PC-9 (cell line): Measurements from ENCODE around the gene OR6Q1. TPM values are rescaled to one million over a fixed set of nuclear protein-coding genes. Genes with fewer than 3 reads are reported as not detected.

Experiments used
- BruUV-seq: library from RNA; stranded (reverse); fragments of 400-500 nt; replicated peaks from 2 replicates; lab custom pipeline; 2021; lab: Mats Ljungman, UMichigan
- CTCF ChIA-PET: fragments of 300-600 bp; sonication (Branson Sonifier 250); formaldehyde crosslinking; loops from one replicate; lab custom pipeline; 2022; ENCODE audit warnings: antibody characterized with exemption; lab: Charles Lee
- POLR2A ChIA-PET: fragments of 300-600 bp; sonication (Branson Sonifier 250); formaldehyde crosslinking; loops from one replicate; lab custom pipeline; 2022; ENCODE audit warnings: antibody characterized with exemption; ENCODE audit not compliant: unreplicated experiment; lab: Charles Lee
- DNase-seq, 2 experiments: peaks; one replicate each; pipeline versions ENCODE4 v3.0.0 to v3.0.0-alpha.2; 2015 to 2022; ENCODE audit warnings: mixed read lengths in 1 of 2
- H2AFZ ChIP-seq: fragments of 200-600 bp; sonication (generic); 2 replicates; pipeline ENCODE4 v1.8.1; 2017; ENCODE audit warnings: antibody characterized with exemption
- H3F3A ChIP-seq: fragments of 200-600 bp; sonication (generic); 2 replicates; pipeline ENCODE4 v1.8.1; 2017; ENCODE audit warnings: antibody characterized with exemption, mild to moderate bottlenecking, low read depth; ENCODE audit not compliant: insufficient read depth
- H3K27ac ChIP-seq: fragments of 200-600 bp; sonication (generic); 2 replicates; pipeline ENCODE4 v1.6.1; 2016; ENCODE audit warnings: mixed run types
- H3K27me3 ChIP-seq: fragments of 200-600 bp; sonication (generic); 2 replicates; pipeline ENCODE4 v1.6.1; 2016; ENCODE audit warnings: low read depth, mixed run types; ENCODE audit not compliant: insufficient read depth
- H3K36me3 ChIP-seq: fragments of 200-600 bp; sonication (generic); 2 replicates; pipeline ENCODE4 v1.6.1; 2016; ENCODE audit warnings: low read depth, mixed run types
- H3K4me1 ChIP-seq: fragments of 200-600 bp; sonication (generic); replicated peaks from 2 replicates; pipeline ENCODE4 v1.6.1; 2016; ENCODE audit warnings: mixed run types; ENCODE audit not compliant: insufficient read depth
- H3K4me2 ChIP-seq: fragments of 200-600 bp; sonication (generic); 2 replicates; pipeline ENCODE4 v1.6.1; 2017; ENCODE audit warnings: mixed run types
- H3K4me3 ChIP-seq: fragments of 200-600 bp; sonication (generic); 2 replicates; pipeline ENCODE4 v1.6.1; 2016; ENCODE audit warnings: mixed run types
- H3K79me2 ChIP-seq: fragments of 200-600 bp; sonication (generic); 2 replicates; pipeline ENCODE4 v1.6.1; 2017; ENCODE audit warnings: low read depth, mixed run types
- H3K9me2 ChIP-seq: fragments of 200-600 bp; sonication (generic); 2 replicates; pipeline ENCODE4 v1.8.1; 2017; ENCODE audit warnings: mild to moderate bottlenecking; ENCODE audit not compliant: insufficient read depth
- H3K9me3 ChIP-seq: fragments of 200-600 bp; sonication (generic); 2 replicates; pipeline ENCODE4 v1.8.1; 2016; ENCODE audit warnings: low read depth; ENCODE audit not compliant: insufficient read depth
- H4K20me1 ChIP-seq: fragments of 200-600 bp; sonication (generic); 2 replicates; pipeline ENCODE4 v1.8.1; 2017; ENCODE audit not compliant: insufficient read depth
- EZH2 ChIP-seq: fragments of 200-600 bp; sonication (generic); IDR thresholded peaks from 2 replicates; pipeline ENCODE4 v1.8.0; 2017; ENCODE audit warnings: antibody characterized with exemption, low read depth
- intact Hi-C: fragments of 100-400 bp; cut with micrococcal nuclease; formaldehyde crosslinking; loops from one replicate; pipeline ENCODE4 v1.10.0; 2022; ENCODE audit not compliant: unreplicated experiment
- total RNA-seq: library from RNA; stranded (reverse); gene quantifications from 2 replicates; pipeline ENCODE4 v1.2.3, GENCODE V29; 2021
- TF ChIP-seq, protein P1 (sequence below): fragments of 200-600 bp; sonication (generic); conservative IDR thresholded peaks from 2 replicates; pipeline ENCODE4 v1.6.1; 2017; ENCODE audit warnings: mixed run types, antibody characterized with exemption, mild to moderate bottlenecking, moderate library complexity

OR6Q1 gene
- total RNA-seq, 1 experiment from 2014 or later: not detected

DNA sequence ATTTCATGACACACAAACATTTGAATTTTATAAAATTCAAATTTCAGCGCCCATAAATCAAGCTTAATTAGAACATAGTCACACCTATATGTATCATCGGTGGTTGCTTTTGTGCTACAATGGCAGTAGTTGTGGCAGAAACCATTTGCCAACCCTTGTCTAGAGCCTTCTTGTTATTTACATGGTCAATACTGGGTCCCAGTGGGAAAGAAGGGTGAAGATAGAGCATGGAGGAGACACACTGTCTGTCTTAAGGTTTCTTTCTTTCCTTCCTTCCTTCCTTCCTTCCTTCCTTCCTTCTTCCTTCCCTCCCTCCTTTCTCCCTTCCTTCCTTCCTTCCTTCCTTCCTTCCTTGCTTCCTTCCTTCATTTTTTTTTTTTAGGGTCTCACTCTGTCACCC, 3.7 kb downstream of the OR6Q1 start:
- no peaks in the 10 kb centered on the region for H3K36me3 ChIP-seq
- CTCF ChIA-PET: no interaction called here
- no peaks in the 10 kb centered on the region for H4K20me1 ChIP-seq
- no peaks in the 10 kb centered on the region for H3F3A ChIP-seq
- no peak for TF ChIP-seq EZH2
- TF ChIP-seq, protein P1, sequence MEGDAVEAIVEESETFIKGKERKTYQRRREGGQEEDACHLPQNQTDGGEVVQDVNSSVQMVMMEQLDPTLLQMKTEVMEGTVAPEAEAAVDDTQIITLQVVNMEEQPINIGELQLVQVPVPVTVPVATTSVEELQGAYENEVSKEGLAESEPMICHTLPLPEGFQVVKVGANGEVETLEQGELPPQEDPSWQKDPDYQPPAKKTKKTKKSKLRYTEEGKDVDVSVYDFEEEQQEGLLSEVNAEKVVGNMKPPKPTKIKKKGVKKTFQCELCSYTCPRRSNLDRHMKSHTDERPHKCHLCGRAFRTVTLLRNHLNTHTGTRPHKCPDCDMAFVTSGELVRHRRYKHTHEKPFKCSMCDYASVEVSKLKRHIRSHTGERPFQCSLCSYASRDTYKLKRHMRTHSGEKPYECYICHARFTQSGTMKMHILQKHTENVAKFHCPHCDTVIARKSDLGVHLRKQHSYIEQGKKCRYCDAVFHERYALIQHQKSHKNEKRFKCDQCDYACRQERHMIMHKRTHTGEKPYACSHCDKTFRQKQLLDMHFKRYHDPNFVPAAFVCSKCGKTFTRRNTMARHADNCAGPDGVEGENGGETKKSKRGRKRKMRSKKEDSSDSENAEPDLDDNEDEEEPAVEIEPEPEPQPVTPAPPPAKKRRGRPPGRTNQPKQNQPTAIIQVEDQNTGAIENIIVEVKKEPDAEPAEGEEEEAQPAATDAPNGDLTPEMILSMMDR: no peak
- POLR2A ChIA-PET: no interaction called here
- no peaks in the 10 kb centered on the region; the same call in 1 of the 2 replicates for H3K9me2 ChIP-seq
- H3K4me1 ChIP-seq: no peaks in the 10 kb centered on the region
- intact Hi-C loops: no loop called here
- H3K4me3 ChIP-seq: no peak overlapping the region
- H2AFZ ChIP-seq: no peak overlapping the region
- no peak overlapping the region for H3K27ac ChIP-seq
- no peaks in the 10 kb centered on the region for H3K27me3 ChIP-seq
- H3K9me3 ChIP-seq: 0 out of 2 replicates have a peak, but pooled peaks cover 5% of the 10 kb centered on the region
- no TSS peak for BruUV-seq
- no peak for DNase-seq
- no peaks in the 10 kb centered on the region for H3K79me2 ChIP-seq
- no peak overlapping the region for H3K4me2 ChIP-seq

DNA sequence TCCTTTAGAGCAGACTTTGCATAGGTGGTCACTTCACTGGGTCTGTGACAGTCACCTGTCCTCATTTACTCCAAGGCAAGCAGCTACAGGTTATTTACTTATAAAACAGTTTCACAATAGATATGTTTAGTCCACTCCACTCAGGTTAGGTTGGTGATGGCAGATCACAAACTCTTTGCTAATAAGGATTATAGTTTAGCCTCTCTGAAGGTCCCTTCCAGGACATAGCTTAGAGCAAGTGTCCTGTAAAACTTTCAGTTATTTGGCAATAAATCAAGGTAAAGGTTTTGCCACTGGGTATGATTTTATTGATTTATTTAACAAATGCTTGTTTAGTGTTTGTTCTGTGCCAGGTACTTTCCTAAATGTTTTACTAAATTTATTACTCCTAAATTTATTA, 8.8 kb downstream of the OR6Q1 start:
- Histone ChIP-seq H3K27ac (no peak overlapping the region), H3K4me2 (no peak overlapping the region), H3K9me3 (0 out of 2 replicates have a peak, but pooled peaks cover 5% of the 10 kb centered on the region), H3K79me2 (no peaks in the 10 kb centered on the region), H3K9me2 (no peaks in the 10 kb centered on the region; the same call in 1 of the 2 replicates), H3K27me3 (no peaks in the 10 kb centered on the region), H3F3A (no peaks in the 10 kb centered on the region), H3K4me1 (no peaks in the 10 kb centered on the region), H3K4me3 (no peak overlapping the region), H4K20me1 (no peaks in the 10 kb centered on the region), H3K36me3 (no peaks in the 10 kb centered on the region), H2AFZ (no peak overlapping the region)
- no peak for DNase-seq
- CTCF ChIA-PET: no interaction called here
- no peak for TF ChIP-seq EZH2
- TF ChIP-seq, protein P1: no peak
- intact Hi-C loops: no loop called here
- POLR2A ChIA-PET: no interaction called here
- BruUV-seq: no TSS peak

DNA sequence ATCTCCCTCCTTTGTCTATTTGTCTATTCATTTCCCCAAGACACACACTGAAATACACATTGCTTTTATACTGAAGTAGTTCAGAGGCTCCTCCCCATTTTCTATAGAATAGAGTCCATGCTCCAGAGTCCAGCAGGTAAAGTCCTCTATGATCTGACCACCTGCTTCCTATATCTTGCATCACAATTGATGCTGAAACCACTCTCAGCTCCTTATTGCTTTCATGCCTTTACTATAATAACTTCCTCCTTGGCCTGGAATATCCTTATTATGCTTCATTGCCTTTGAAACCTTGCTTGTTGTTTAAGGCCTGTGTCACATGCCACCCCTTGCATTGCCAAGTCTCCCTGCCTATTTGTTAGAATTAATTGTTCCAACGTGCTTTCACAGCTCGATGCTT, 12.6 kb downstream of the OR6Q1 start:
- TF ChIP-seq, protein P1: no peak
- TF ChIP-seq EZH2: no peak
- BruUV-seq: no TSS peak
- CTCF ChIA-PET: no interaction called here
- POLR2A ChIA-PET: no interaction called here
- H3K9me3 ChIP-seq: no peaks in the 10 kb centered on the region
- H3K27me3 ChIP-seq: peaks cover 21% of the 10 kb centered on the region
- no peak for DNase-seq
- H3K36me3 ChIP-seq: no peaks in the 10 kb centered on the region
- no peaks in the 10 kb centered on the region for H3K9me2 ChIP-seq
- no peaks in the 10 kb centered on the region for H3K4me1 ChIP-seq
- no peak overlapping the region for H3K27ac ChIP-seq
- H4K20me1 ChIP-seq: no peaks in the 10 kb centered on the region
- no peak overlapping the region for H2AFZ ChIP-seq
- no peaks in the 10 kb centered on the region for H3K79me2 ChIP-seq
- intact Hi-C loops: no loop called here
- H3F3A ChIP-seq: no peaks in the 10 kb centered on the region
- H3K4me3 ChIP-seq: no peak overlapping the region
- H3K4me2 ChIP-seq: no peak overlapping the region
